Common myeloid progenitor, CD34-positive (primary cell): ENCODE data around the gene HMGXB3.

ENCODE experiments used
- CTCF ChIA-PET: fragments of 350-600 bp; sonication (Branson Sonifier 250); formaldehyde crosslinking; loops from one replicate; lab custom pipeline; 2021; ENCODE audit warnings: antibody characterized with exemption; lab: Charles Lee
- POLR2A ChIA-PET: fragments of 350-600 bp; sonication (Branson Sonifier 250); formaldehyde crosslinking; loops from one replicate; lab custom pipeline; 2021; ENCODE audit warnings: antibody characterized with exemption; lab: Charles Lee
- DNase-seq, 3 donors: peaks; one replicate each; pipeline versions ENCODE4 v3.0.0 to v3.0.0-alpha.2; 2013
- H3K27ac ChIP-seq, 2 experiments: 1 replicate in 1 of 2; 2 replicates in 1 of 2; pipeline ENCODE4 v1.7.0; 2013; ENCODE audit warnings: inconsistent platforms in 2 of 2, low read length in 2 of 2, mild to moderate bottlenecking in 2 of 2, low read depth in 1 of 2, moderate library complexity in 1 of 2; ENCODE audit not compliant: severe bottlenecking in 2 of 2, insufficient read depth in 1 of 2, poor library complexity in 1 of 2
- H3K27me3 ChIP-seq, 5 experiments: replicated peaks in 2 of 5; 1 replicate in 3 of 5; 2 replicates in 2 of 5; pipeline versions ENCODE4 v1.6.1 to v1.7.0; 2013; ENCODE audit warnings: low read length in 4 of 5, mild to moderate bottlenecking in 2 of 5, moderate library complexity in 2 of 5, inconsistent platforms in 1 of 5; ENCODE audit not compliant: insufficient read depth in 5 of 5, control insufficient read depth in 4 of 5
- H3K36me3 ChIP-seq, 4 experiments: 1 replicate in 2 of 4; 2 replicates in 2 of 4; pipeline versions ENCODE4 v1.6.1 to v1.7.0; 2013; ENCODE audit warnings: low read length in 3 of 4, control low read depth in 1 of 4, mild to moderate bottlenecking in 1 of 4; ENCODE audit not compliant: control insufficient read depth in 4 of 4, insufficient read depth in 4 of 4
- H3K4me1 ChIP-seq, 4 experiments: 1 replicate in 3 of 4; 2 replicates in 1 of 4; pipeline versions ENCODE4 v1.6.1 to v1.7.1; 2013; ENCODE audit warnings: low read length in 3 of 4, mild to moderate bottlenecking in 3 of 4, control low read depth in 1 of 4, inconsistent platforms in 1 of 4, moderate library complexity in 1 of 4; ENCODE audit not compliant: control insufficient read depth in 4 of 4, insufficient read depth in 4 of 4; ENCODE audit errors: control extremely low read depth in 1 of 4
- H3K4me3 ChIP-seq, 7 experiments: 1 replicate in 4 of 7; 2 replicates in 3 of 7; pipeline versions ENCODE4 v1.5.1 to v1.7.0; 2013; ENCODE audit warnings: mild to moderate bottlenecking in 7 of 7, low read length in 6 of 7, moderate library complexity in 6 of 7, inconsistent platforms in 2 of 7, low read depth in 2 of 7, control low read depth in 1 of 7; ENCODE audit not compliant: insufficient read depth in 4 of 7, control insufficient read depth in 1 of 7; ENCODE audit errors: extremely low read depth in 1 of 7
- H3K9me3 ChIP-seq, 5 experiments: 1 replicate in 4 of 5; 2 replicates in 1 of 5; pipeline versions ENCODE4 v1.6.1 to v1.7.1; 2013; ENCODE audit warnings: low read length in 4 of 5, mild to moderate bottlenecking in 2 of 5, inconsistent platforms in 1 of 5, low read depth in 1 of 5, moderate library complexity in 1 of 5; ENCODE audit not compliant: control insufficient read depth in 4 of 5, insufficient read depth in 2 of 5; ENCODE audit errors: control extremely low read depth in 1 of 5
- WGBS: methylation state at CpG from one replicate; pipeline ENCODE4 v1.1.5; 2013; ENCODE audit not compliant: insufficient coverage; 5-methylcytosine and 5-hydroxymethylcytosine counted together

HMGXB3 gene

DNA sequence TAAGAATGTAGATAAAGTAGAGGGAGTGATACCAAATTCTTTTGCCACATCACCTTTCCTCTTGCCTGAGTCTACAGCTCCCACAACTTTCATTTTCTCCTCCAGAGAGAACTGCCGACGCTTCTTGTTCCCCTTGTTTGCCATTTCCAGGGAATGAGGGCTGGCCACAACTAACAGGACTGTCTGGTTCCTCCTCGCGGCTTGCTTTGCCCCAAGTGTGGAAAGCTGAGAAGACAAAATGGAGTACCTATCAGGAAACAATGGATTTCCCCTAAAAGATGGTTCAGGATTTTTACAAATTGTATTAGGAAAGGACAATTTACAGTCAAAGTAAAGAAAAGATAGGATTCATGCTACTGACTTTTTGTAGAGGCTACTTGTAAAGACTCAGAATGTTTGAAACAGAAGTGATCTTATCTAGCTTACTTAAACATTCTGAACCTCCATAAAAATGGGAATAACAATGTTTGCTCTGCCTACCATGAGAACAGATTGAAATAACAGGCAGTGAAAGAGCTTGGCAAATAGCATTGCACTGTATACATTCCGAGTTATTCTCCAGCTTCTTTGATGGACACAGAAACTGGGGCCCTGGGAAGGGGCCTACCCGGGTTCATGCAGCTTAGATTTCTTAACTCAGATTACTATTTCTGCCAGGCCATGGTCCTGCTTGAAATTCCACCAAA, 4.2 kb upstream of the HMGXB3 start:
- 96% methylated on average over 5 of the region's 6 CpGs for WGBS
- no peak overlapping the region for H3K27ac ChIP-seq
- peaks cover 0 to 13% (median 8%) of the 10 kb centered on the region in 4 experiments for H3K36me3 ChIP-seq
- no peak for DNase-seq
- H3K27me3 ChIP-seq, result no peaks in the 10 kb centered on the region
- H3K4me3 ChIP-seq, result no peak overlapping the region
- POLR2A ChIA-PET, result no interaction called here
- CTCF ChIA-PET, result interaction anchor here (0.9 to 2.6 kb wide), 11 partner anchors 11 to 375 kb away, joined by 3 to 21 read pairs (median 3); no protein-coding TSS in a partner anchor
- H3K4me1 ChIP-seq, result peaks cover 1 to 17% (median 14%) of the 10 kb centered on the region in 4 experiments
- no peaks in the 10 kb centered on the region for H3K9me3 ChIP-seq

DNA sequence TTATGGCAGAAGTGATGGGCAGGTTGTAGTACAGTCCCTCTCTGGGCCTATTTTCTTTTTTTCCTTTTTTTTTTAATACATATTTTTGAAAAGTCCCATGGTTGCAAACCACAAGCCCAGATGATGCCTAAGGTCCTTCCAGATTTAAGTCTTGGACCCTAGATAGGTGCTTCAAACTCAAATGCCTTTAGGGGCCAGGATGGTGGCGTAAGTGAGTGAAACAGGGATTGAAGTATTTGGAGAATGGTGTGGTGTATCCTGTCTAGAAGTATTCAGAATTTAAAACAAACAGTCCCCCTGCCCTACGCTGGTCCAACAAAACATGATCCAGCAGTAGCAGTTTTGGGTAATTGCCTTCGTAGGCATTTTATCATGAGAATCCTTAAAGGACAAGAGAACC, 2.3 kb upstream of the HMGXB3 start:
- Histone ChIP-seq H3K36me3 (peaks cover 0 to 13% (median 9%) of the 10 kb centered on the region in 4 experiments), H3K4me3 (no peak overlapping the region), H3K4me1 (peaks cover 11 to 33% (median 30%) of the 10 kb centered on the region in 4 experiments), H3K27ac (no peak overlapping the region), H3K9me3 (no peaks in the 10 kb centered on the region), H3K27me3 (no peaks in the 10 kb centered on the region)
- ChIA-PET CTCF (interaction anchor here (2.6 kb wide), 1 partner anchor 164 kb away, joined by 21 read pairs; no protein-coding TSS in a partner anchor), POLR2A (interaction anchor here (0.6 kb wide), 1 partner anchor 367 kb away, joined by 3 read pairs; no protein-coding TSS in a partner anchor)
- 92% methylated on average over 3 of the region's 3 CpGs for WGBS
- no peak for DNase-seq

DNA sequence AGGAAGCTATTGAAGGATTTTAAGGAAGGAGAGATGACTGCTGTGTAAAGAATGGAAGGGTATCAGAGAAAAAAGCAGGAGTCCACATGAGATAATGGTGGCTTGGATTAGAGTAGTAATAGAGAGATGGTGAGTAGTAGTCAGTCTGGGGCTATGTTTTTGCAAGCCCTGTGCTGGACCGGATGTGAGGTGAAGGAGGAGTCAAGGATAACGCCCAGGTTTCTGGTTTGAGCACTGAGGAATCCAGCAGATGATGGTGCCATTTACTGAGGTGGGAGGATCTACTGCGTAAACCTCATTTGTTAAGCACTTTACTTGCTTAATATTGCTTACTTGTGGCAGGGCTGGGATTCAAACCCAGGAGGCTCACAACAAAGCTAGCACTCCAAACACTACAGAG, 1.2 kb upstream of the HMGXB3 start:
- Histone ChIP-seq H3K27ac (no peak overlapping the region), H3K36me3 (peaks cover 0 to 12% (median 11%) of the 10 kb centered on the region in 4 experiments), H3K4me1 (peaks cover 11 to 33% (median 30%) of the 10 kb centered on the region in 4 experiments), H3K4me3 (peak overlapping the region in 5 of 7 experiments; percentile 85 to 93 (median 91)), H3K27me3 (no peaks in the 10 kb centered on the region), H3K9me3 (no peaks in the 10 kb centered on the region)
- POLR2A ChIA-PET, result no interaction called here
- WGBS, result 94% methylated on average over 3 of the region's 3 CpGs
- CTCF ChIA-PET, result interaction anchor here (0.8 to 2.3 kb wide), 4 partner anchors 8 to 163 kb away, joined by 3 to 10 read pairs (median 6); no protein-coding TSS in a partner anchor
- no peak for DNase-seq

DNA sequence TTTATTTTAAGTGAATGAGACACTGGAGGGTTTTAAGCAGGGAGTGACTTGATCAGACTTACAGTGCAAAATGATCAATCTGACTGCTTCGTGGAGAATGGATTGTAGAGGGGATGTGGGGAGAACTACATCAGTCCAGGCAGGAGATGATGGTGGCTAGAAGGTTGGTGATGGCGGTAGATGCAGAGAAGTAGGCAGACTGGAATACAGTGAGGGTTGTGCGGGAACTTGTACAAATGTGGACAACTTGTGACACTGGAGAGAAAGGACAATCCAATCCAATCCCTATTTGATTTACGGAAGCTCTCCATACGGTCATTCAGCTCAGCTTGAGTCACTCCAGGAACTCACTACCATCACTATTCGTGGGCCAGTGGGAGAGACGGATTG, 678 bp upstream of the HMGXB3 start:
- no peaks in the 10 kb centered on the region for H3K27me3 ChIP-seq
- H3K4me3 ChIP-seq, result peak overlapping the region; percentile 82 to 93 (median 89)
- H3K27ac ChIP-seq, result peak overlapping the region; percentile 61 to 87
- ChIA-PET CTCF (interaction anchor here (1.0 to 2.3 kb wide), 5 partner anchors 9 to 170 kb away, joined by 5 to 10 read pairs (median 6); no protein-coding TSS in a partner anchor), POLR2A (interaction anchor here (0.7 kb wide), 1 partner anchor 40 kb away, joined by 3 read pairs; no protein-coding TSS in a partner anchor)
- peaks cover 11 to 33% (median 30%) of the 10 kb centered on the region in 4 experiments for H3K4me1 ChIP-seq
- no peak for DNase-seq
- H3K36me3 ChIP-seq, result peaks cover 2 to 17% (median 15%) of the 10 kb centered on the region in 4 experiments
- 37% methylated on average over 6 of the region's 7 CpGs for WGBS
- no peaks in the 10 kb centered on the region for H3K9me3 ChIP-seq

DNA sequence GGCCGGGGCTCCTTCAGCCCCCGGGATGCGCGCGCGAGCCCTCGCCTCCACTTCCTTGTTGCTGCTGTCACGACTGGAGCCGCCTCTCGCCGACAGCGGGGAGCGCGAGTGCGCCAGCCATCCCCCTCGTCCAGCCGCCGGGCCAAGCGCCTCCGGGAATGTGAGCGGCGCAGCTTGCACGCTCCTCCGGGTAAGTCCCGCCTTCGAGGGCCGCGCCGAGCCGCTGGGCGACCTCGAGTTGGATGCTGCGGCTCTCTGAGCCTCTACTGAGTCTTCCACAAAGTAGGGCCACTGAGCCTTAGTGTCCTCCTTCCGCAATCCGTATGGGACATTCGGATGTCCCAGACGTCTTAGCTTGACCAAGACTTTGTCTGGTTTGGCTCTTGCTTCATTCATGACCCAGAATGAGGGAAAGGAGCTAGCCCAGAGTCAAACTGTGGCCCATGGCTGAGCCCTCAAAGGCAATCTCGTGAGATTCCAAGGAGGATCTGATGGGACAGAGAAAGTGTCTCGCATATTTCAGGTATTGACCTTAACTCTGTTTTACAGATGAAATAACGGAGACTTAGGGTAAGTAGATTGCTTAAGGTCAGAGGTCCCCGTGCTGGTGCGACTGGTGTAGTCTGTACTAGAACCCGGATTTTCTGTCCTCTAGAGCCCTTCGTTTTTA, 586 bp downstream of the HMGXB3 start:
- Histone ChIP-seq H3K4me1 (peaks cover 11 to 33% (median 30%) of the 10 kb centered on the region in 4 experiments), H3K4me3 (peak overlapping the region; percentile 82 to 93 (median 89)), H3K9me3 (no peaks in the 10 kb centered on the region), H3K27ac (peak overlapping the region; percentile 61 to 87), H3K27me3 (no peaks in the 10 kb centered on the region), H3K36me3 (peaks cover 7 to 21% (median 10%) of the 10 kb centered on the region in 4 experiments)
- DNase-seq, result peak in 1 of 3 donors; percentile 30
- POLR2A ChIA-PET, result no interaction called here
- CTCF ChIA-PET, result interaction anchor here (0.8 to 2.3 kb wide), 9 partner anchors 9 to 171 kb away, joined by 3 to 10 read pairs (median 5); no protein-coding TSS in a partner anchor
- under 1% methylated on average over 44 of the region's 44 CpGs for WGBS

DNA sequence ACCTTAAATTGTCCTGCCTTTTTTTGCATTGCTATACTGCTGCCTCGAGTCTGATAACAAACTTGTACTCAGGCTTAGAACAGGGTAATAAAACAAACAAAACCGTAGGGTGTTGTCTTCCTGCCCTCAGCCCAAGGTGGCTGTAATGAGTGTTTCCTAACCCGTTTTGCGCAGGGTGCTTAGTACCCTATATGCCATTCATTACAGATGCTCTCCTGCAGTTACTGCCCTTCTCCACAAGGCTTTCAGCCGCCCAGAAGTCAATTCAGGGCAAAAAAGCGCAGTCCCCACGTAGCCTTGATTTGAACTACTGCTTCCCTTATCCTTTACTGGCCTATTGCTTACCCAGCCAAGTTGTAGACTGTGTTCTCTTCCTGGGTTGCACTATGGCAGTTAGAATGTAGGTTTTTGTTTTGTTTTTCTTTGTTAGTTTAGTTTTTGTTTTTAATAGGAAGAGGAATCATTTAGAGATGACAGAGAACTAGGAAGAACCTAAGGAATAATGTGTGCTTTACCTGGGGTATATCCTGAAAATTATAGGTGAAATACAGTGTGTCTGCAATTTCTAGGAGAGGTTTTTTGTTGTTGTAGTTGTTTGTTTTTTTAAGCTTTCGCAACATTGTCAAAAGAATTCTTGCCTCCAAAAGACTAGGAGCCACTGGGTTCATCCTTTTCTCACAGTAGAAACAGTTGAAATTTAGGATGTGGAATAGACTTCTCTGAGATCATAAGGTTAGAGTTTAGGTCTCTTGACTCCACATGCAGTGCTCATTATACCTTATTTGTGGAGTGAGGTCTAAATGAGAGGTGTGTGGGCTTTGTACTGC, 1.3 kb downstream of the HMGXB3 start:
- no peaks in the 10 kb centered on the region for H3K9me3 ChIP-seq
- peaks cover 11 to 27% (median 16%) of the 10 kb centered on the region in 4 experiments for H3K36me3 ChIP-seq
- CTCF ChIA-PET, result interaction anchor here (0.8 to 2.3 kb wide), 8 partner anchors 8 to 144 kb away, joined by 3 to 10 read pairs (median 4); no protein-coding TSS in a partner anchor
- H3K27ac ChIP-seq, result peak overlapping the region in 1 of 2 experiments; percentile 87
- no peaks in the 10 kb centered on the region for H3K27me3 ChIP-seq
- WGBS, result 0% methylated on average over 7 of the region's 8 CpGs
- peak overlapping the region in 6 of 7 experiments; percentile 85 to 93 (median 90) for H3K4me3 ChIP-seq
- POLR2A ChIA-PET, result no interaction called here
- peaks cover 11 to 33% (median 30%) of the 10 kb centered on the region in 4 experiments for H3K4me1 ChIP-seq
- DNase-seq, result peak; percentile 85 to 91 (median 89)
